ENCODE results near the gene FETUB.

GRCh38 chr3:186614266-186614596, 26.0 kb upstream of the FETUB start:
- TF ChIP-seq, protein P1, sequence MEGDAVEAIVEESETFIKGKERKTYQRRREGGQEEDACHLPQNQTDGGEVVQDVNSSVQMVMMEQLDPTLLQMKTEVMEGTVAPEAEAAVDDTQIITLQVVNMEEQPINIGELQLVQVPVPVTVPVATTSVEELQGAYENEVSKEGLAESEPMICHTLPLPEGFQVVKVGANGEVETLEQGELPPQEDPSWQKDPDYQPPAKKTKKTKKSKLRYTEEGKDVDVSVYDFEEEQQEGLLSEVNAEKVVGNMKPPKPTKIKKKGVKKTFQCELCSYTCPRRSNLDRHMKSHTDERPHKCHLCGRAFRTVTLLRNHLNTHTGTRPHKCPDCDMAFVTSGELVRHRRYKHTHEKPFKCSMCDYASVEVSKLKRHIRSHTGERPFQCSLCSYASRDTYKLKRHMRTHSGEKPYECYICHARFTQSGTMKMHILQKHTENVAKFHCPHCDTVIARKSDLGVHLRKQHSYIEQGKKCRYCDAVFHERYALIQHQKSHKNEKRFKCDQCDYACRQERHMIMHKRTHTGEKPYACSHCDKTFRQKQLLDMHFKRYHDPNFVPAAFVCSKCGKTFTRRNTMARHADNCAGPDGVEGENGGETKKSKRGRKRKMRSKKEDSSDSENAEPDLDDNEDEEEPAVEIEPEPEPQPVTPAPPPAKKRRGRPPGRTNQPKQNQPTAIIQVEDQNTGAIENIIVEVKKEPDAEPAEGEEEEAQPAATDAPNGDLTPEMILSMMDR (conservative IDR thresholded peaks at IDR 0.05; ENCODE audit: low read depth, low read length) = no peak
- TF ChIP-seq EZH2 (IDR thresholded peaks at IDR 0.05; ENCODE audit: low read length, unreplicated experiment) = no peak

Data from PC-3 (cell line).